ENCODE results near the gene RPRD1B.

RPRD1B gene

DNA sequence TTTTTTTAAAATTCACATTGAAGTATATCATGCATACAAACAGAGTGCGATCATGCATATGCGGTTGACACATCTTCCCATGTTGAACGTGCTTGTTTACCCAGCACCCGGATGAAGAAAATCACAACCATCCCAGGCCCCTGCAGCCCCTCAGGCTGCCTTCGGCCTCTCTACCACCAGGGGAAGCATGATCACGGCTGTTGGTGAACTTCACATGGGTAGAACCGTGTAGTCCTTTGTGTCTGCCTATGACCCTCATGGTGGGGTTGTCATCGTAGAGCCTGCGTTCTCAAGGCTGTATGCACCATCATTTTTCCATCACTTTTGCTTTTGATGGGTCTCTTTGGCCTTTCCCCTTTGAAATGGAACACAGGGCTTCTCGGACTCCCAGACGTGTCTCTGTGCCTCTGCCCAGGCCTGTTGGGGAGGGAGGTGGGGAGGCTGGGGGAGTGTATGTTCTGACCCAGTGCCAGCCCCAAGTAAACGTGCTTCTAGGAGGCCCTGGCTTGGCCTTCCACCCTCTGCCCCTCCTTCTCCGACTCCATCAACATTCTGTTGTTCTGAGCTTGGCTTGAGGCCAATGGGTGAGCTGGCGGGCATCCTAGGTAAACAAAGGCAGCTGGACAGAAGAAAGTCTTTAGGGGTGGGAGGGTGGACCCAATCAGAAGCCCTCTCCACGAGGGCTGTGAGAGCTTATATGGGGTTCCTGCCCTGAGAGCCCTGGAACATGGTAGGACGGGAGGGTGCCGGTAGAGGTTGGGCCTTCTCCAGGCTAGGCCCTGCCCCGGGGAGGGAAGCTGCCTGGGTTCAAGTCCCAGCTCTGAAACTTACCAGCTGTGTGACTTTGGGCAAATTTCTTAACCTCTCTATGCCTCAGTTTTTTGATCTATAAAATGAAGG is 91.9 kb downstream of the RPRD1B start:
- DNase-seq: no peak

GRCh38 chr20:38126146-38126921 is 92.8 kb downstream of the RPRD1B start:
- DNase-seq: no peak

GRCh38 chr20:38126932-38127621 is 93.5 kb downstream of the RPRD1B start:
- DNase-seq: no peak

DNA sequence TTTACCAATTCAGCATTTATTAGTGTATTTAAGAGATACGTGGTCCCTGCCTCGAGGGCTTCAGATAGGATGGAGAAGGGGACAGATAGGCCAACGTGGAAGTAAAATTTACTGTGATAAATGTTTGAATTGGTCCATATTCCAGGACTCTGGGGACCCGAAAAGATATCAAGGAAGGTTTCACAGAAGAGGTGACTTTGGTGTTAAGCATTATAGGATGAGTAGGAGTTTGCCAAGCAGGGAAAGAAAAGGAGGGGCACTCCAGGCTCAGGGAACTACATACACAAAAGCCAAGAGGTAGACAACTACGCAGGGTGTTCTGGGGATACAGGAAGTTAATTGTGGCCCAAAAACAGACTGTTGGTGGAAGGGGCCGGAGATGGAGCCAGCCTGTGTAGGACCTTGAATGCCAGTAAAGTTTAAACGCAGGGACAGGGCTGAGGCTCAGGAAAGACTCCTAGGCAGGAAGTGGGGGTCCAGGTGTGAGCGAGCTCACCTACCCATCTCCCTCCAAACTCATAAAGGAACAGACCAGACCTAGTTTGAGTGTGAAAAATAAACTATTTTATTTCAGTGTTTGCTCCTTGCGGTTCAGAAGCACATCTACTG is 94.5 kb downstream of the RPRD1B start:
- DNase-seq: no peak

- DNase-seq: no peak
These were observed 95.1 kb downstream of the RPRD1B start for GRCh38 chr20:38128691-38129090.

- DNase-seq: no peak
These were observed 95.8 kb downstream of the RPRD1B start for GRCh38 chr20:38129248-38129865.

GRCh38 chr20:38129893-38130609 is 96.5 kb downstream of the RPRD1B start:
- no peak for DNase-seq

DNA sequence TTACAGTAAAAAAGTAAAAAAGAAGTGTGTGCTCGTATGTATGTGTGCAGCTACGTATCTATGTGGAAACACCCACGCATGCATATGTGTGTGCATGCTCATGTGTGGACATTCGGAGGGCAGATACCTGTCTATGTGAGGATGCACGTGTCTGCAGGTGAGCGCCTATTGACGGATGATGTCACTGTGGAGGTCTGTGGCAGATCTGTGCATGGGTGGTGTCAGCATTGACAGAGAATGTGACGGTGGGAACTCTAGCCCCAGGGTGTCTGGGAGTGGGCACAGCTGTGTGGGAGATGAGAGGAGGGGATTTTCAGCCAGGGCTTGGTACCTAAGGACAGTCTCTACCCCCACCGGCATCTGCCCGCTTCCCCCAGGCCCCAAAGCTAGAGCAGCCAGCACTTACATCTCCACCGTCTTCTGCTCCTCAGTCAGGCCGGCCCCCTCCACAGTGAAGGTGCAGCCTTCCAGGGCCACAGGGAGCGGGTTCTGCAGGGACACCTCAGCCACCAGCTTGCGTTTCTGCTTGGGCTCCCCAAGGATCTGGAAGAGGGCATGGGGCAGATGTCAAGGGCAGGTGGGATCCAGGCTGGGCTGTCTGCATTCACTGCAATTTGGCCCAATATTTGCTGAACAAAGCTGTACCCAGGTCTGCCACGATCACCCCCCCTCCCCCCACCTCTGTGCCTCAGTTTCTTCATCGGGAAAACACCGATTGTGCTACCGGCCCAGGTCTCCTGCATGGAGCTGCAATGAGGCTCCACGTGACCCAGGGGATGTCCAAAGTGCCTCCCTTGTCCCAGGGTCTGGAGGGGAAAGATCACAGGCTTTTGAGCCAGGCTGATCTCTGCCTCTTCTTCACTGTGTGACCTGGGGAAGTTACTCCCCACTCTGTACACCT is 97.4 kb downstream of the RPRD1B start:
- no peak for DNase-seq

GRCh38 chr20:38131588-38132121 is 98.1 kb downstream of the RPRD1B start:
- no peak for DNase-seq

DNA sequence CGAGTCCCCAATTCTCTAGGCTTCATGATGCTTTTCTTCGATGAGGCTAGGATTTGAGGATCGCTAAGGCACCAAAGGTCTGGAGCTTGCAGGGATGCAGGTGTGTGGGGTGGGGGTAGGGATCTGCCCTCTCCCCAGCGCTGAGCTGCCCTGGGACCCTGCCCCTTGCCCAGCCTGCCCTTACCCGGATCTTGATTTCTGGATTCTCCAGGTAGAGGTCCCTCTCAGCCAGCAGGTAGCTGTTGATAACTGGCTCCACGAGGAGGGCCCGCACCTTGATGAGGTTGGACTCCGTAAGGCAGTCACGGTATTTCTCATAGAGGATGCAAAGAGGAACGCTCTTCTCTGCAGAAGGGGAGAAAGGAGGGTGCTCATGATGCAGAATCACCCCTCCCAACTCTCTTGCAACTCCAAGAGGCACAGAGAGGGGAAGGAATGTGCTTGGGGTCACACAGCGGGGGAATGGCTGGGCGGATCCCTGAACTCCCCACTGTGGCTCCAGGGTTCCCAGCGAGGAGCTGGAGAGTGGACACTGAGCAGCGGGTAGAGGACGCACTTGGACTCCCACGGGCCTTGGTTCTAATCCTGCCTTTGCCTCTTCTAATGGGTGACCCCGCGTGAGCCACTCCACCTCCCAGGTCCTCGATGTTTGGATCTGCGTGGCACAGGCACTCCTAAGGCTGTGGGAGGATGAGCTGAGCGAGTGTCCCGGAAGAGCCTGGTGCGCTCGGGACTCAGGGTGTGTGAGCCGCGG is 98.8 kb downstream of the RPRD1B start:
- DNase-seq: no peak

- DNase-seq: no peak
These were observed 99.5 kb downstream of the RPRD1B start for GRCh38 chr20:38132910-38133501.

GRCh38 chr20:38133680-38134426 is 100.3 kb downstream of the RPRD1B start:
- DNase-seq: no peak

- DNase-seq: no peak
These were observed 101.1 kb downstream of the RPRD1B start for GRCh38 chr20:38134427-38135270.

- DNase-seq: no peak
These were observed 101.7 kb downstream of the RPRD1B start for GRCh38 chr20:38135271-38135650.

DNA sequence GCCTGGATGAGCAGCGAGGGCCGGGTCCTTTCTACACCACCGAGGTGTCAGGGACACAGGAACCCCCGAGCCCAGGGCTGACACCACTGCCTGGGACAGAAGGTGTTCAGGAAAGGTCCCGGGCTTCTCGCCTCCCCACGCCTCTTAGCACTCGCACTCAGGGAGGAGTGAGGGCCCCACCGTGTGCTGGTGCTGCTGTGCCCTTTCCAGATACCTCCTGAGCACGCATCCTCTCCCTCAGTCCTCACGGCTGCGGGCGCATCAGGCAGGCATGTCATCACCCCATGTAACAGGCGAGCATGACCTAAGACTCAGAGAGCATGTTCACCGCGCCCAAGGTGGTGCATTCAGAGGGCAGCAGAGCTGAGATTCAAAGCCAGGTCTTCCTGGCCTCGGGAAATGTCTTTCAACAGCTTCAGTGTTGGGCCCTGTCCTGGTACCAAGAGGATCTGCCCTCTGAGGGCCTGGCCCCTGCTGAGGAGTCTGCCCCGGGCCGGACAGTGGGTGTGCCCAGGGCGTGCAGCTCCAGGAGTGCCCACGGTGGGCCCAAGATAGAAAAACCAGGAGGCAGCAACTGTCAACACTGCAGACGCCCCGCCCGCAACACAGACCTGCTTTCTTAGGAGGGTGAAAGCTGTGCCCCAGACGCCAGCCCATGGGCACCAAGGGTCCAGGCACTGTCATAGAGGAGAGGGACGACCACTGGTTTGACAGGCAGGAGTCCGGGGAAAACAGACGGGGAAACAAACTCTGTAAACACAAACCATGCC is 102.3 kb downstream of the RPRD1B start:
- no peak for DNase-seq

DNA sequence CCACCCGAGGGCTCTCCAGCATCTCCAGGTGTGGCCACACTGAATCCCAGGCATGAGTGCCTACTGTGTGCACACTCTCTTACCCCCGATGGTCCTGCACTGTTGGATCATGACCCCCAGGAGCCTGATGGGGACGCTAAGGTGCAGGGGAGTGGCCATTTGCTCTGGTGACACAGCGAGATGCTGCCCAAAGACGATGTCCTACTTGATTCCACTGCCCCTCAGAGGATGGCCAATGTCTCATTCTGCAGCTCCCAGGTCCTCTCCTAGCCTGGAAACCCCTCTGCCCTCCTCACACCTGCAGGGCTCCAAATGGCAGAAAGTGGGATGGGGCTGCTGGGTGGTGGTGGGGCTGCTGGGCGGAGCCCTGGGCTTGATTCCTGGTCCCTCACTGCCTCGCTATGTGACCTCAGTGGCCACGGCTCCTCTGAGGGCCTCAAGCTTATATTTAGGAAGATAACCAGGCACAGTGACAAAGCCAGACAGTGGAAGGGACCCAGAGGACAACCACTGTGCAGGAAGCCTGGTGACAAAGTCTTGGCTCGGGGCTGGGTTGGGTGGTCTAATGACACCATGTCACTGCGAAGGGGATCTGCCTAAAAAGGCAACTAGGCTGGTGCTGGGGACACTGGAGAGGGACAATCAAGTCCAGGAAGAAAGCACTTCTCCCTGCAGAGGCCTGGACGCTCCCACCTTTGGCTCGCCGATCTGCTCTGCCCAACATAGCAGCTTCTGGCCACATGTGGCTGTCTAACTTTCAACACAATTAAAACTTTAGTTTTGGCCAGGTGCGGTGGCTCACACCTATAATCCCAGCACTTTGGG is 103.1 kb downstream of the RPRD1B start:
- DNase-seq: no peak

All from AML-193 (cell line).